ENCODE measurements around the gene ARHGAP21. TPM values are rescaled to one million over a fixed set of nuclear protein-coding genes. Genes with fewer than 3 reads are reported as not detected.

Gene ARHGAP21
- total RNA-seq, 1 donor from 2014 or later, result 100 TPM

DNA sequence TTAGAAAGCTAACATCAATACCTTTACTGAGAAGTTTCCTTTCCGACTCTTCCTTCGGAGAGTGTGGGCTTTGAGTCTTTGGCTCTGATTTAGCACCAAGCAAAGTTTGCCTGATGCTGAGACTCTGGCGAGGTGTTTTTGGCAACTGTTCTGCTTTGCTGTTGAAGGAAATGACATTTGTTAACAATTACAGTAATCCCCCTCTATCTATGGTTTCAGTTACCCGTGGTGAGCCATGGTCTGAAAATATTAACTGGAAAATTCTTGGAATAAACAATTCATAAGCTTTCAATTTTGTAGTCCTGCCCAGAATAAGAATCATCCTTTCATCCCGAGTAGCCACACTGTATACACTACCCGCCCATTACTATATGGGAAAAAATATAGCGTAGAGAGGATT lies 126.3 kb downstream of the ARHGAP21 start:
- Mint-ChIP-seq H3K4me3 (ENCODE audit: unreplicated experiment) (no peak overlapping the region), H3K27ac (ENCODE audit: unreplicated experiment) (no peak overlapping the region), H3K4me1 (ENCODE audit: unreplicated experiment) (no peaks in the 10 kb centered on the region), H3K36me3 (ENCODE audit: low read depth, unreplicated experiment) (peaks cover 27% of the 10 kb centered on the region), H3K9me3 (ENCODE audit: unreplicated experiment) (no peaks in the 10 kb centered on the region), H3K27me3 (ENCODE audit: unreplicated experiment) (no peaks in the 10 kb centered on the region)
- no peak for DNase-seq (ENCODE audit: low spot score)
- TF ChIP-seq, protein P1, sequence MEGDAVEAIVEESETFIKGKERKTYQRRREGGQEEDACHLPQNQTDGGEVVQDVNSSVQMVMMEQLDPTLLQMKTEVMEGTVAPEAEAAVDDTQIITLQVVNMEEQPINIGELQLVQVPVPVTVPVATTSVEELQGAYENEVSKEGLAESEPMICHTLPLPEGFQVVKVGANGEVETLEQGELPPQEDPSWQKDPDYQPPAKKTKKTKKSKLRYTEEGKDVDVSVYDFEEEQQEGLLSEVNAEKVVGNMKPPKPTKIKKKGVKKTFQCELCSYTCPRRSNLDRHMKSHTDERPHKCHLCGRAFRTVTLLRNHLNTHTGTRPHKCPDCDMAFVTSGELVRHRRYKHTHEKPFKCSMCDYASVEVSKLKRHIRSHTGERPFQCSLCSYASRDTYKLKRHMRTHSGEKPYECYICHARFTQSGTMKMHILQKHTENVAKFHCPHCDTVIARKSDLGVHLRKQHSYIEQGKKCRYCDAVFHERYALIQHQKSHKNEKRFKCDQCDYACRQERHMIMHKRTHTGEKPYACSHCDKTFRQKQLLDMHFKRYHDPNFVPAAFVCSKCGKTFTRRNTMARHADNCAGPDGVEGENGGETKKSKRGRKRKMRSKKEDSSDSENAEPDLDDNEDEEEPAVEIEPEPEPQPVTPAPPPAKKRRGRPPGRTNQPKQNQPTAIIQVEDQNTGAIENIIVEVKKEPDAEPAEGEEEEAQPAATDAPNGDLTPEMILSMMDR (IDR thresholded peaks at IDR 0.05; ENCODE audit: unreplicated experiment), result no peak

DNA sequence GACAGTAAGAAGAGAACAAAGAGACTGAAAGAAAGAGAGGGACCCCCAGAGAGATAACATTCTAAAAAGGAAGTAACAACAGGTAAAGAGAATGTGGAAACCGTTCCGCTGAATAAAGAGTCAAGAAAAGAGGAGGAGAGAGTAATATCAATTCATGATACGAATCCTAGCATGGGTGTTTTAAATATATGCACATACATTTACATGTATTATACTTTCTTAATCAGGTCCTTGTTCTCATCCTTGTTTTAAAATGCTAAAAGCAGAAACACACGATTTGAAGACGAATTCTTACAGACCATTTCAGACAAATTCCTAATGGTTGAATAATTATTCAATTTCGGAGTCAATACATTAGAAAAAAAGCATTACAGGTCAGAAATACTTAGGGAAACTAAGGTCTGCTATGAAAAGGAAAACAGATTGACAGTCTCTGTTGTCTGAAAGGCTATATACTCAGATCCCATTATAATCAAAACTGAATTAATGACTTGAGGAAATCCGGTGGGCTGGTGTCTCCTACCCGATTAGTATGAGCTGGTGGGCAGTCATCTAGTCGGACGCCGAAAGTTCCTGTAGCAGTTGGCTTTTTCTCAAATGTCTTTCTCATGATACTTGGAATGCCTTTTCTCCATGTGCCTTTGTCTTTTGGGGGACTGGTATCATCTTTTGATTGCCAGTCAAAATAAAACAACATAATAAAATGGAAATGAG lies 127.3 kb downstream of the ARHGAP21 start:
- H3K4me3 Mint-ChIP-seq (ENCODE audit: unreplicated experiment), result no peak overlapping the region
- TF ChIP-seq, protein P1 (IDR thresholded peaks at IDR 0.05; ENCODE audit: unreplicated experiment), result no peak
- H3K27ac Mint-ChIP-seq (ENCODE audit: unreplicated experiment), result no peak overlapping the region
- H3K36me3 Mint-ChIP-seq (ENCODE audit: low read depth, unreplicated experiment), result peaks cover 28% of the 10 kb centered on the region
- H3K27me3 Mint-ChIP-seq (ENCODE audit: unreplicated experiment), result no peaks in the 10 kb centered on the region
- H3K4me1 Mint-ChIP-seq (ENCODE audit: unreplicated experiment), result no peaks in the 10 kb centered on the region
- H3K9me3 Mint-ChIP-seq (ENCODE audit: unreplicated experiment), result no peaks in the 10 kb centered on the region
- no peak for DNase-seq (ENCODE audit: low spot score)

DNA sequence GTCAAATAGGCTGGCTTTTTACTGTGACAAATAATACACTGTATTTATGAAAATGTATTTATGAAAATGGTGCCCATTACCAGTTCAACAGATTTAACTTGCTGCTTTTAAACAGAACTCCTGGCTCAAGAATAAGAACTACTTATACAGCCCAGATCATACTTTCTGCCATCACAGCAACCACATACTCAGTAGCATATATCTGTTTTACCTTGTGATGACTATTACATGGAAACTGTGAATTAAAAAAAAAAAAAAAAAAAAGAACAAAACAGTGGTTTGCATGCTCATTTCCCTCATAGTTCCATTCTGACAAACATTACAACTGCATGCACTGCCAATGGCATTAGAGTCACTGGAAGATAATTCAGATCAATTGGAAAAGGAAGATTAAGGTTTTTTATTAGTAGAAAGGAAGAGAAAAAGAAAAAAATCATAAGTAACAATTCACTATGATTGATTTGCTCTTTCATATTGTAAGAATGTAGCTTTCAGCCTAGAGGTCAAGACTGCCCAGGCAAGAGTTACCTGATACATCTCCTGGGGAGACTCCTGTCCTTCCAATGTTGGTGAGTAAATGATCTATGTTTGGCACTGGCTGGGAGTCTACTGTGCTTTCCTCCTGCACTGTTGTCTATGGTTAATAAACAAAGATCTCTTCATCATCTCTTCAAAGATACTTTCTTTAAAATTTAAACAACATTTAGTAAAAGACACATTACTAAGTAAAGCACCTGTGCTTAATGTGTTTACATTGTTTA lies 132.8 kb downstream of the ARHGAP21 start:
- Mint-ChIP-seq H3K36me3 (ENCODE audit: low read depth, unreplicated experiment) (peaks cover 30% of the 10 kb centered on the region), H3K27me3 (ENCODE audit: unreplicated experiment) (no peaks in the 10 kb centered on the region), H3K4me3 (ENCODE audit: unreplicated experiment) (no peak overlapping the region), H3K9me3 (ENCODE audit: unreplicated experiment) (no peaks in the 10 kb centered on the region), H3K4me1 (ENCODE audit: unreplicated experiment) (no peaks in the 10 kb centered on the region), H3K27ac (ENCODE audit: unreplicated experiment) (no peak overlapping the region)
- TF ChIP-seq, protein P1 (IDR thresholded peaks at IDR 0.05; ENCODE audit: unreplicated experiment), result no peak
- no peak for DNase-seq (ENCODE audit: low spot score)

DNA sequence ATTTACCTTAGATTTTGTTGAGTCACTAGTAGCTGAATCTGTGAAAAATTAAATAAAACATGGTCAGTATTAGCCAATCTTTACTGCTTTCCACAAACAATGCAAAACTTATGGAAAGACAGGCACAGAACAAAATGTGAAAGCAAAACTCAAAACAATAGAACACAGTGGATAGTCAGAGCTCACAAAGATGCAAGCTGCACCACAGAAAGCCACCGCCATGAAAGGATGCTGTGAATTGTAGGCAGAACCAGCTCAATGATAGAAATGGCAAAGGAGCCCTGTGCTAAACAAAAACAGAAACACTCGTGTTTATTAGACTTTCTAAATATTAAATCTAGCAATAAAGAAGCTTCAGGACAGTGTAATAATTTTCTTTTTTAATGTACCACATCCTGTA lies 134.4 kb downstream of the ARHGAP21 start:
- Mint-ChIP-seq H3K9me3 (ENCODE audit: unreplicated experiment) (no peaks in the 10 kb centered on the region), H3K27me3 (ENCODE audit: unreplicated experiment) (peaks cover 1% of the 10 kb centered on the region), H3K4me1 (ENCODE audit: unreplicated experiment) (no peaks in the 10 kb centered on the region), H3K27ac (ENCODE audit: unreplicated experiment) (no peak overlapping the region), H3K4me3 (ENCODE audit: unreplicated experiment) (no peak overlapping the region), H3K36me3 (ENCODE audit: low read depth, unreplicated experiment) (peaks cover 40% of the 10 kb centered on the region)
- TF ChIP-seq, protein P1 (IDR thresholded peaks at IDR 0.05; ENCODE audit: unreplicated experiment), result no peak
- no peak for DNase-seq (ENCODE audit: low spot score)

DNA sequence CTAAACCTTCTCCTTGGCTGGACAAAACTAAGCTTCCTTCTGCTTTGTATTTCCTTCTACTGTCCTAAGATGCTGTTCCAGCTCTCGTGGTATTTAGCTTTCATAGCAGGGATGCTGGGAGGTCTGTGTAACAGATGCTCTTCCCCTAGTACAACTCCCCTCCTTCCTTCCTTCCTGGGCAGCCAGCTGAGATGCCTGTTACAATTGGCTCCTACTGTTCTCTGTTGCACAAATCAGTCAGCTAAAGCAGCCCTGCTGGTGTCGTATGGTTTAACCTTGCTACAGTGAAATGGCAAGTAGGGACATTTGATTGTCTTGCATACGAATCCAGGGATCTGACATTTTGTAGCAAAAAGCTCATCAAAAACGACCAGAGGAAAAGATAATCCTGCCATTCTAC lies 143.8 kb downstream of the ARHGAP21 start:
- TF ChIP-seq, protein P1 (IDR thresholded peaks at IDR 0.05; ENCODE audit: unreplicated experiment), result no peak
- peaks cover 7% of the 10 kb centered on the region for H3K36me3 Mint-ChIP-seq (ENCODE audit: low read depth, unreplicated experiment)
- H3K27ac Mint-ChIP-seq (ENCODE audit: unreplicated experiment), result no peak overlapping the region
- H3K9me3 Mint-ChIP-seq (ENCODE audit: unreplicated experiment), result no peaks in the 10 kb centered on the region
- H3K4me1 Mint-ChIP-seq (ENCODE audit: unreplicated experiment), result peaks cover 10% of the 10 kb centered on the region
- peak; percentile 14 for DNase-seq (ENCODE audit: low spot score)
- H3K27me3 Mint-ChIP-seq (ENCODE audit: unreplicated experiment), result peaks cover 3% of the 10 kb centered on the region
- H3K4me3 Mint-ChIP-seq (ENCODE audit: unreplicated experiment), result no peak overlapping the region

Data from endothelial cell (in vitro differentiated cells).